ENCODE results near the gene TM9SF1. TPM values are rescaled to one million over a fixed set of nuclear protein-coding genes. Genes with fewer than 3 reads are reported as not detected.

Gene TM9SF1
- polyA plus RNA-seq, 3 donors = 14.6 to 56.0 (median 51.1) TPM

DNA sequence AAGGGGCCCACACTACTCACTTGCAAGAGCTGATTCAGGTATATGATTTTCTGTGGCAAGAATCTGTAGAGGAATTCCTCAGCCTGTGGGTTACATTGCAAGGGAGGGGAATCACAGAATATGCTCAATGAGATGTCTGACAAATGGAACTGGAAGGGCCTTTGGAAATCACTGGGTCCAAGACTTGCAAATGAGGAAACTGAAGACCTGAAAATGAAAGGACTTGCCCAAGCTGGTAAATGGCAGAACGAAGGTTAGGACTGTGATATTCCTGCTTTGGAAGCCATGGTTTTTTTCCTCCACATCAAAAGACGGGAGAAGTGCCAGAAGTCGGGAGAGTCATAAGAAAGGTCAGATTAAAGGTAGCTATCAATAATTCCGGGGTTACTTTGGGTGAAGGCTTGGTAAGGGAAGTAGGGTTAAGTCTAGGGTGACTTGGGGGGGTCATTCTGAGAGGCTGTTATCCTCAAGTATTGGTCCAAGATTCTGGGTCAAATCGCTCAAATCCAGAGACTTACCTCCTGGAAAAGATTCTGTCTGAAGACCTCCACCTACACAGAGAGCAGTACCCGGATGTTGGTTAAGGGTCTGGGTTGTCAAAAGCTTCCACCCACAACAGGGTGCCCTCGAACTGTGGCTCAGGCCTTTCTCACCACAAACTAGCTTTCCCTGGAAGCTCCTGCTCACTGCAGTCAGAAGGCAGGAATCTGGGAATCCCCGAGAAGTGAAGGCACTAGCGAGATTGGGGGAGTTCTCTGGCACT lies 49.4 kb downstream of the TM9SF1 start:
- H3K36me3 ChIP-seq (replicated peaks in 1 of 2; ENCODE audit: control insufficient read depth in 1 of 2, insufficient read depth in 2 of 2, low read length in 2 of 2) = peaks cover 36 to 49% of the 10 kb centered on the region in 2 donors
- peak overlapping the region; percentile 93 for H2AFZ ChIP-seq (ENCODE audit: insufficient read depth, low read depth, low read length, poor library complexity, severe bottlenecking)
- Mint-ChIP-seq H3K9me3 (no peaks in the 10 kb centered on the region), H3K27me3 (ENCODE audit: low read depth in 3 of 3) (peaks cover 0 to 2% (median 0%) of the 10 kb centered on the region in 3 donors), H3K4me3 (peak overlapping the region; percentile 98 to 99), H3K27ac (peak overlapping the region; percentile 95 to 99 (median 97)), H3K4me1 (peaks cover 48% of the 10 kb centered on the region), H3K36me3 (peaks cover 50 to 52% of the 10 kb centered on the region in 2 donors)
- H4K20me1 ChIP-seq (ENCODE audit: insufficient read depth, low read length) = peaks cover 59% of the 10 kb centered on the region
- H3K4me3 ChIP-seq (replicated peaks in 1 of 3; ENCODE audit: low read depth in 2 of 3, low read length in 3 of 3) = peak overlapping the region; percentile 84 to 100 (median 89)
- no peaks in the 10 kb centered on the region for H3K27me3 ChIP-seq (ENCODE audit: control insufficient read depth in 2 of 2, insufficient read depth in 2 of 2, low read length in 2 of 2)
- peak in 2 of 3 donors; percentile 29 to 76 for DNase-seq
- peak overlapping the region; percentile 98 for H3K4me2 ChIP-seq (replicated peaks; ENCODE audit: extremely low read depth, low read length, poor library complexity, severe bottlenecking)
- peaks cover 34 to 50% of the 10 kb centered on the region in 2 donors for H3K4me1 ChIP-seq (ENCODE audit: control insufficient read depth in 1 of 2, insufficient read depth in 2 of 2, low read length in 2 of 2)
- H3K9me3 ChIP-seq (replicated peaks in 1 of 2; ENCODE audit: control insufficient read depth in 1 of 2, insufficient read depth in 1 of 2, low read length in 2 of 2) = no peaks in the 10 kb centered on the region
- TF ChIP-seq, protein P1, sequence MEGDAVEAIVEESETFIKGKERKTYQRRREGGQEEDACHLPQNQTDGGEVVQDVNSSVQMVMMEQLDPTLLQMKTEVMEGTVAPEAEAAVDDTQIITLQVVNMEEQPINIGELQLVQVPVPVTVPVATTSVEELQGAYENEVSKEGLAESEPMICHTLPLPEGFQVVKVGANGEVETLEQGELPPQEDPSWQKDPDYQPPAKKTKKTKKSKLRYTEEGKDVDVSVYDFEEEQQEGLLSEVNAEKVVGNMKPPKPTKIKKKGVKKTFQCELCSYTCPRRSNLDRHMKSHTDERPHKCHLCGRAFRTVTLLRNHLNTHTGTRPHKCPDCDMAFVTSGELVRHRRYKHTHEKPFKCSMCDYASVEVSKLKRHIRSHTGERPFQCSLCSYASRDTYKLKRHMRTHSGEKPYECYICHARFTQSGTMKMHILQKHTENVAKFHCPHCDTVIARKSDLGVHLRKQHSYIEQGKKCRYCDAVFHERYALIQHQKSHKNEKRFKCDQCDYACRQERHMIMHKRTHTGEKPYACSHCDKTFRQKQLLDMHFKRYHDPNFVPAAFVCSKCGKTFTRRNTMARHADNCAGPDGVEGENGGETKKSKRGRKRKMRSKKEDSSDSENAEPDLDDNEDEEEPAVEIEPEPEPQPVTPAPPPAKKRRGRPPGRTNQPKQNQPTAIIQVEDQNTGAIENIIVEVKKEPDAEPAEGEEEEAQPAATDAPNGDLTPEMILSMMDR (IDR thresholded peaks at IDR 0.05) = no peak
- peaks cover 70% of the 10 kb centered on the region for H3K79me2 ChIP-seq (ENCODE audit: insufficient read depth, low read length)
- 0% methylated on average over 2 of the region's 9 CpGs for WGBS (ENCODE audit: insufficient coverage)
- peak overlapping the region; percentile 84 to 89 for H3K27ac ChIP-seq (ENCODE audit: low read depth in 1 of 2, low read length in 2 of 2)
- intact Hi-C loops (cut with micrococcal nuclease) = loop anchor here in 1 of 2 donors (2.0 kb wide), 1 partner anchor 15 kb away; the partner anchor contains the start of gene IRF9
- peak overlapping the region; percentile 93 for H3K9ac ChIP-seq (ENCODE audit: insufficient read depth, low read length, poor library complexity, severe bottlenecking)

- no peak overlapping the region for H3K9ac ChIP-seq (ENCODE audit: insufficient read depth, low read length, poor library complexity, severe bottlenecking)
- H3K4me2 ChIP-seq (replicated peaks; ENCODE audit: extremely low read depth, low read length, poor library complexity, severe bottlenecking) = peak overlapping the region; percentile 98
- Mint-ChIP-seq H3K27ac (peak overlapping the region in 5 of 7 donors; percentile 14 to 99 (median 96)), H3K9me3 (no peaks in the 10 kb centered on the region), H3K27me3 (ENCODE audit: low read depth in 3 of 3) (peaks cover 0 to 2% (median 1%) of the 10 kb centered on the region in 3 donors), H3K4me3 (peak overlapping the region; percentile 98 to 99), H3K4me1 (peaks cover 55% of the 10 kb centered on the region), H3K36me3 (peaks cover 43 to 46% of the 10 kb centered on the region in 2 donors)
- peak overlapping the region in 2 of 3 experiments; percentile 84 to 100 for H3K4me3 ChIP-seq (replicated peaks in 1 of 3; ENCODE audit: low read depth in 2 of 3, low read length in 3 of 3)
- whole genome bisulfite sequencing (ENCODE audit: insufficient coverage) = no CpG with 5 or more reads among the region's 2 CpGs
- DNase-seq = no peak
- TF ChIP-seq, protein P1 (IDR thresholded peaks at IDR 0.05) = no peak
- peak overlapping the region in 1 of 2 donors; percentile 84 for H3K27ac ChIP-seq (ENCODE audit: low read depth in 1 of 2, low read length in 2 of 2)
- intact Hi-C loops (cut with micrococcal nuclease) = no loop called here
- H3K27me3 ChIP-seq (ENCODE audit: control insufficient read depth in 2 of 2, insufficient read depth in 2 of 2, low read length in 2 of 2) = no peaks in the 10 kb centered on the region
- no peaks in the 10 kb centered on the region for H3K9me3 ChIP-seq (replicated peaks in 1 of 2; ENCODE audit: control insufficient read depth in 1 of 2, insufficient read depth in 1 of 2, low read length in 2 of 2)
- H3K4me1 ChIP-seq (ENCODE audit: control insufficient read depth in 1 of 2, insufficient read depth in 2 of 2, low read length in 2 of 2) = peaks cover 40 to 56% of the 10 kb centered on the region in 2 donors
- H2AFZ ChIP-seq (ENCODE audit: insufficient read depth, low read depth, low read length, poor library complexity, severe bottlenecking) = no peak overlapping the region
- peaks cover 30 to 42% of the 10 kb centered on the region in 2 donors for H3K36me3 ChIP-seq (replicated peaks in 1 of 2; ENCODE audit: control insufficient read depth in 1 of 2, insufficient read depth in 2 of 2, low read length in 2 of 2)
- H3K79me2 ChIP-seq (ENCODE audit: insufficient read depth, low read length) = peaks cover 70% of the 10 kb centered on the region
- peaks cover 59% of the 10 kb centered on the region for H4K20me1 ChIP-seq (ENCODE audit: insufficient read depth, low read length)
Measured at GRCh38 chr14:24145219-24145618, 50.0 kb downstream of the TM9SF1 start.

Measured in CD14-positive monocyte (primary cell).